ENCODE results near the gene UBE2E2. TPM values are rescaled to one million over a fixed set of nuclear protein-coding genes. Genes with fewer than 3 reads are reported as not detected.

Gene UBE2E2
- total RNA-seq, 1 donor from 2014 or later = 24.2 TPM

- Mint-ChIP-seq H3K4me1 (no peaks in the 10 kb centered on the region), H3K4me3 (no peak overlapping the region), H3K9me3 (peaks cover 12% of the 10 kb centered on the region), H3K27me3 (ENCODE audit: low read depth) (no peaks in the 10 kb centered on the region), H3K36me3 (ENCODE audit: low read depth) (peaks cover 6% of the 10 kb centered on the region), H3K27ac (ENCODE audit: unreplicated experiment) (no peak overlapping the region)
- no peak for DNase-seq (ENCODE audit: low read depth, low spot score)
- no peak for TF ChIP-seq CTCF (conservative IDR thresholded peaks at IDR 0.05)
These were observed 371.7 kb downstream of the UBE2E2 start for GRCh38 chr3:23574822-23575315.

- Mint-ChIP-seq H3K4me1 (no peaks in the 10 kb centered on the region), H3K27ac (ENCODE audit: unreplicated experiment) (no peak overlapping the region), H3K9me3 (peaks cover 12% of the 10 kb centered on the region), H3K36me3 (ENCODE audit: low read depth) (peaks cover 6% of the 10 kb centered on the region), H3K27me3 (ENCODE audit: low read depth) (no peaks in the 10 kb centered on the region), H3K4me3 (no peak overlapping the region)
- no peak for DNase-seq (ENCODE audit: low read depth, low spot score)
- TF ChIP-seq CTCF (conservative IDR thresholded peaks at IDR 0.05) = no peak
These were observed 372.6 kb downstream of the UBE2E2 start for GRCh38 chr3:23575697-23576096.

GRCh38 chr3:23576379-23576959, 373.3 kb downstream of the UBE2E2 start:
- Mint-ChIP-seq H3K4me3 (no peak overlapping the region), H3K4me1 (no peaks in the 10 kb centered on the region), H3K36me3 (ENCODE audit: low read depth) (peaks cover 5% of the 10 kb centered on the region), H3K9me3 (peaks cover 11% of the 10 kb centered on the region), H3K27ac (ENCODE audit: unreplicated experiment) (no peak overlapping the region), H3K27me3 (ENCODE audit: low read depth) (no peaks in the 10 kb centered on the region)
- no peak for DNase-seq (ENCODE audit: low read depth, low spot score)
- TF ChIP-seq CTCF (conservative IDR thresholded peaks at IDR 0.05) = no peak

GRCh38 chr3:23580096-23580713, 377.1 kb downstream of the UBE2E2 start:
- Mint-ChIP-seq H3K27ac (ENCODE audit: unreplicated experiment) (no peak overlapping the region), H3K4me3 (no peak overlapping the region), H3K4me1 (no peaks in the 10 kb centered on the region), H3K9me3 (peaks cover 5% of the 10 kb centered on the region), H3K27me3 (ENCODE audit: low read depth) (no peaks in the 10 kb centered on the region), H3K36me3 (ENCODE audit: low read depth) (peaks cover 15% of the 10 kb centered on the region)
- no peak for TF ChIP-seq CTCF (conservative IDR thresholded peaks at IDR 0.05)
- DNase-seq (ENCODE audit: low read depth, low spot score) = no peak

- Mint-ChIP-seq H3K9me3 (peaks cover 3% of the 10 kb centered on the region), H3K27ac (ENCODE audit: unreplicated experiment) (no peak overlapping the region), H3K4me3 (no peak overlapping the region), H3K27me3 (ENCODE audit: low read depth) (no peaks in the 10 kb centered on the region), H3K36me3 (ENCODE audit: low read depth) (peaks cover 15% of the 10 kb centered on the region), H3K4me1 (no peaks in the 10 kb centered on the region)
- no peak for DNase-seq (ENCODE audit: low read depth, low spot score)
- TF ChIP-seq CTCF (conservative IDR thresholded peaks at IDR 0.05) = no peak
These were observed 381.0 kb downstream of the UBE2E2 start for GRCh38 chr3:23583980-23584740.

Measured in neural crest cell (in vitro differentiated cells).